Measurements from ENCODE around the gene JAK1.
"Not testable (repeated sequence)": the region's sequence is repeated elsewhere in the genome, so short reads cannot be mapped to it uniquely, and the experiment has no call there.

JAK1 gene

DNA sequence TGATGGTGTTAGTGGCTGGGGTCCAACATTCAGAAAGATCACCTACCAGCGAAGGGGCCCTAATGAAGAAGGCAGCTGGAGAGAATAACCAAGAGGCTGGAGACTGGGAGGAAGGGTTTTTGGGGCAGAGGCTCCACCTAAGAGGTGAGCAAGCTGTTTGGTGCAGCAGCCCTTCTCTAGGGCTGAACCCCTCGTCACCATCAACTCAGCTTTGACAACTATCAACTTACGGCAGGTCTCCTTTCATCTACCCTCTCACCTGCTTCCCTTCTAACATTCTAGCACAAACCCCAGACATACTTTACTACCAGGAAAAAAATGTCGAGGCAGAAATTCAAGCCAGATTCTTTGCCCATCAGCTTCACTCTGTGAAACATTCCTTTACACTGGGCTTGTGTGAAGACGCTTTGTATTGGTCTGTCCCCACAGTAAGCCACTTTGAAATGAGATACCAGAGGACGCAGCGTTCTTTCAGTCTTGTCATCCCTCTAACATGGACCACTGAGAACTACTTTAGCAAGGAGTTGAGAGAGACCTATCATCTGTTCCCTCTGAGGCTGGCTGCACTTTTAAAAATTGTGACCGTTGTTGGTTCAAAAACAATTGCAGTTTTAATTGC, 136.8 kb downstream of the JAK1 start:
- no peak for DNase-seq

DNA sequence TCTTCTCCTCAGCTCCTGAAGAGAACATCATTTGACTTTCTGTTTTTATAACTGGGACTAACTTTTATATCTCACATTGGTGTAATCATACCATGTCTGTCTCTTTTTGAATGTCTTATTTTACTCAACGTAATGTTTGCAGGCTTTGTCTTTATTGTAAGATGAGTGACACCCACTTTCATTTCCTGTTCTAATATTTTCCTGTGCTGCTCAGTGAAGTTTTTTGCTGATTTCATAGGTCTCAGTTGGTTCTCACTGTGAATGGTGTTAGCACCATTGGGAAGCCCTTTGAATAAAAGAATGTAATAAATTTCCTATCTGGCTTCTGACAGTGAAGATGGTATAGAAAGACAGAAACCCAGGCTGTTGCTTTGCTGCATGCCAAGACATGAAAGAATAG, 137.5 kb downstream of the JAK1 start:
- no peak for DNase-seq

DNA sequence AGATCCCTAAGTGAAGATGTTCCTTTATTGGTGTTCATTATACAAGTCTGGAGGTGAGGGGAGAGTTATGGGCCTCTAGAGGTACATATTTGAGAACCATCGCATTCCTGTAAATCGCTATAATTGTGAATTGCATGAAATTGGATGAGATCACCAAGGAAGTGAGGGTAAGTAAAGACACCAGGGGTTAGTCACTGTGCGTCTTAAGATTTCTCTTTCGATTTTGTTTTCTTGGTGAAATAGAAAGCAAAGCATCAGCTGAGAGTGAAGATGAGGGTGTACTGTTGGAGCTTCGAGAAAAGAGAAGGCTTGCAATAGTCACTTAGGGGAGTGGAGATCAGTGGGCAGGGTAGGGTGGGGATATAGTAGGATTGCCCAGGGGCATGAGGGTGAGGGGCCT, 139.4 kb downstream of the JAK1 start:
- no peak for DNase-seq

DNA sequence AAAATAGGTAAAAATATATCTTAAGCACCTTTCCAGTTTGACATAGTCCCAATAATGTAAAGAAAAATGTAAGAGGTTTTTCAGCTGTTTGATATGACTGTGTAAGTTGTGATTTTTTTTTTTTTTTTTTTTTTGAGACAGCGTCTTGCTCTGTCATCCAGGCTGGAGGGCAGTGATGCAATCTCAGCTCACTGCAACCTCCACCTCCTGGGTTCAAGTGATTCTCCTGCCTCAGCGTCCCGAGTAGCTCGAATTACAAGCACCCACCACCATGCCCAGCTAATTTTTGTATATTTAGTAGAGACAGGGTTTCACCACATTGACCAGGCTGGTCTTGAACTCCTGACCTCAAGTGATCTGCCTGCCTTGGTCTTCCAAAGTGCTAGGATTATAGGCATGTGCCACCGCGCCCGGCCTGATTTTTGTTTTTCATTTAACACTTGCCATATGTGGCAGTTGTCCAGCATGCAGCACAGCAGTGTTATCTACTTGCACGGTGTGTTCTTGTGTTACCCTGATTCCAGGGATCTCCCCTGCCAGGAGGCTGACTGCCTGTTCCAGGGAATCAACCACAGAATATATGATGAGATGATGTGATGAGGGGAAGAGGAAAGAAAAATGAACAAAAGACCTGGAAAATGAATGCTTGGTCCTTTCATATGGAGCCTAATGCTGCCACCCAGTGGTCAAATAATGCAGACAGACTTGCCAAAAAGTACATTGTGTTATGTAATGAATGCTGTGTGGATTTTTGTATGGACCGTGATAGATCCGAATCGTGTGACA, 142.5 kb downstream of the JAK1 start:
- DNase-seq, result no peak

DNA sequence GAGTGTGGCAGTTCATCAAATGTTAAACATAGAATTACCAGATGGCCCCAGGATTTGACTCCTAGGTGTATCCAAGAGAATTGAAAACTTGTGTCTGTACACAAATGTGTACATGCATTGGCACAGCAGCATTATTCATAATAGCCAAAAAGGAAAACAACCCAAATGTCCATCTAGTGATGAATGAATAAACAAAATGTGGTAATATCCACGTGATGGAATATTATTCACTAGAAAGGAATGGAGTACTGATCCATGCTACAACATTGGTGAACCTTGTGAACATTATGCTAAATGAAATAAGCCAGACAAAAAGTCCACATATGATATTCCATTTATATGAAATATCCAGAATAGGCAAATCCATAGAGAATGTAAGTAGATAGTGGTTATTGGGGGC, 143.7 kb downstream of the JAK1 start:
- no peak for DNase-seq

DNA sequence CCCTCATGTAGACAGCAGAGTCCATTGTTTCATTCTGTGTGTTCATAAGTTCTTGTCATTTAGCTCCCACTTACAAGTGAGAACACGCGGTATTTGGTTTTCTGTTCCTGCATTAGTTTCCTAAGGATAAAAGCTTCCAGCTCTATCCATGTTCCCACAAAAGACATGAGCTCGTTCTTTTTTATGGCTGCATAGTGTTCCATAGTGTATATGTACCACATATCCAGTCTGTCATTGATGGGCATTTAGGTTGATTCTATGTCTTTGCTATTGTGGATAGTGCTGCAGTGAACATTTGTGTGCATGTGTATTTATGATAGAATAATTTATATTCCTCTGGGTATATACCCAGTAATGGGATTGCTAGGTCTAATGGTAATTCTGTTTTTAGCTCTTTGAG, 145.8 kb downstream of the JAK1 start:
- not testable (repeated sequence) for DNase-seq

DNA sequence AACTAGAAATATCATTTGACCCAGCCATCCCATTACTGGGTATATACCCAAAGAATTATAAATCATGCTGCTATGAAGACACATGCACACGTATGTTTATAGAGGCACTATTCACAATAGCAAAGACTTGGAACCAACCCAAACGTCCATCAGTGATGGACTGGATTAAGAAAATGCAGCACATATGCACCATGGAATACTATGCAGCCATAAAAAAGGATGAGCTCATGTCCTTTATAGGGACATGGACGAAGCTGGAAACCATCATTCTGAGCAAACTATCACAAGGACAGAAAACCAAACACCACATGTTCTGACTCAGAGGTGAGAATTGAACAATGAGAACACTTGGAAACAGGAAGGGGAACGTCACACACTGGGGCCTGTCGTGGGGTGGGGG, 149.0 kb downstream of the JAK1 start:
- DNase-seq, result not testable (repeated sequence)

DNA sequence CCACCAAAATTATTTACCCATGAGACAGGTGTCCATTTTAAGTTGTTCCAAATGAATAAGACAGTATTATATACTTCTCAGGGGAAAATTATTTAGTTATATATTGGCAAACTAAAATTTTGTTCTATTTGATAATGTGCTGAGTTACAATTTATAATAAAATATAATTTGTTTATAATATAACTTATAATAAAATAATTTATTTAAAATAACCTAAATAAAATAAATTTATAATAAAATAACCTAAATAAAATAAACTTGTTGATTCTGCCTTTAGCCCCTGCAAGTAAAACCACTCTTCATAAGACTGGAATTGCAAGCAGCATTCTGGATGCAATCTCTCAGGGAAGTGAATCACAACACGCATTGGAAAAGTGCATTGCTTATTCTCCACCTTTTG, 151.9 kb downstream of the JAK1 start:
- DNase-seq, result no peak

DNA sequence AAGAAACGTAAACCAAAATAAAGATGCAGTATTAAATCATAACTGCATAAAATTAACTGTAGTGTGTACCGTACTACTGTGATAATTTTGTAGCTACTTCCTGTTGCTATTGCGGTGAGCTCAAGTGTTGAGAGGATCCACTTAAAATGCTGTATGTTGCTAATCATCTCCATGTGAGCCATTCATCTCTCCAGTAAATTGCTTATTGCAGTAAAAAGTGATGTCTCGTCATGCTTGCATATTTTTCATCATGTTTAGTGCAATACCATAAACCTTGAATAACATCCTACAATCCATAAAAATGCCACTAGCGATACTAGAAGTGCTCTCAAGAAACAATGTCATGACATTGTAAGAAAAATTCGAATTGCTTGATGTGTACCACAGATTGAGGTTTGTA, 155.2 kb downstream of the JAK1 start:
- DNase-seq, result no peak

DNA sequence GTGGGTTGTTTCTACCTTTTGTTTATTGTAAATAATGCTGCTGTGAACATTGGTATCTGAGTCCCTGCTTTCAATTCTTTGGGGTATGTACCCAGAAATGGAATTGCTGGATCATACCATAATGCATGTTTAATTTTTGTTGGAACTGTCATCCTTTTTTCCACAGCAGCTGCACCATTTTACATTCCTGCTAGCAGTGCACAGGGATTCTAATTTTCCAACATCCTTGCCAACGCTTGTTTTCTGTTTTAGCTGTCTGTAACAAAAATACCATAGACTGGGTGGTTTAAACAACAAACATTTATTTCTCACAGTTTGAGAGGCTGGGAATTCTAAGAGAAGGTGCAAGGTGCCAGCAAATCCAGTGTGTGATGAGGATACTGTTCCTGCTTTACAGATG, 156.3 kb downstream of the JAK1 start:
- DNase-seq, result no peak

DNA sequence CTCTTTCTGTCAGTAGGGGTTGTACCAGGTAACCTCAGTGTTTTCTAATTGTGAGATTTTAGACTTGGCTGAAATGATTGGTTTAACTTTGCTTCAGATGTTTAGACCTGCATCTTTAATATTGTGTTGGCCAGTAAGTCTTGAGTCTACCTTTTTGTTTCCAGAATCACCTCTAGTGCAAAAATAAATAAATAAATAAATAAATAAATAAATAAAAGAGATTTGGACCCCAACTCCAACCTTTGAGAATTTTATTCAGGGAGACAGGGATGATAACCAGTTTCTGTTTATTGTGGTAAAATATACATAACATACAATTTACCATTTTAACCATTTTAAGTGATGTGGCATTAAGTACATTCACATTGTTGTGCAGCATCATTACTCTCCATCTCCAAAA, 157.0 kb downstream of the JAK1 start:
- no peak for DNase-seq

DNA sequence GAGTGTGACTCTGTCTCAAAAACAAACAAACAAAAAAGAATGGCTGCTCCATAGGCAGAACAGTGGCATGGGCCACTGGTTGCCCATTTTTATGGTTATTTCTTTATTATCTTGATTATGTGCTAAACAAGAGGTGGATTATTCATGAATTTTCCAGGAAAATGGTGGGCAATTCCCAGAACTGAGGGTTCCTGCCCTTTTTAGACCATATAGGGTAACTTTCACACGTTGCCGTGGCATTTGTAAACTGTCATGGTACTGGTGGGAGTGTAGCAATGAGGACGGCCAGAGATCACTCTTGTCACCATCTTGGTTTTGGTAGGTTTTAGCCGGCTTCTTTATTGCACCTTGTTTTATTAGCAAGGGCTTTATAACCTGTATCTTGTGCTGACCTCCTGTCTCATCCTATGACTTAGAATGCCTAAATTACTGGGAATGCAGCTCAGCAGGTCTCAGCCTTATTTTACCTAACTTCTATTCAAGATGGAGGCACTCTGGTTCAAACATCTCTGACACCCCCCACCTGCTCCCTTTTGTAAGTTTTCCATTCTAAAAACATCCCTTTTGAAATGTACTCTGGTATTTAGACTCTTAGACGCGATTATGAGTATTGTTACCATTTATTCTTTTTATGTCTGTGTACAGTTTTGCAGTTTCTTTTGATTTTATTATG, 164.4 kb downstream of the JAK1 start:
- no peak for DNase-seq

DNA sequence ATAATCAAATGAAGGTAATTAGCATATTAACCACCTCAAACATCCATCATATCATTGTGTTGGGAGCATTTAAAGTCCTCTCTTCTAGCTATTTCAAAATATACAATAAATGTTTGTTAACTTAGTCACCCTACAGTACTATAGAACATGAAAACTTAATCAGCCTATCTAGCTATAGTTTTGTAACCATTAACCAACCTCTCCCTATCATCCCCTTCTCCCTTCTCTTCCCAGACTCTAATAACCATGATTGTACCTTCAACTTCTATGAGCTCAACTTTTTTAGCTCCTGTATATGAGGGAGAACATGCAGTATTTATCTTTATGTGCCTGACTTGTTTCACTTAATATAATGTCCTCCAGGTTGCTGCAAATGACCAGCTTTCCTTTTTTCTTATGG, 167.5 kb downstream of the JAK1 start:
- DNase-seq, result no peak

DNA sequence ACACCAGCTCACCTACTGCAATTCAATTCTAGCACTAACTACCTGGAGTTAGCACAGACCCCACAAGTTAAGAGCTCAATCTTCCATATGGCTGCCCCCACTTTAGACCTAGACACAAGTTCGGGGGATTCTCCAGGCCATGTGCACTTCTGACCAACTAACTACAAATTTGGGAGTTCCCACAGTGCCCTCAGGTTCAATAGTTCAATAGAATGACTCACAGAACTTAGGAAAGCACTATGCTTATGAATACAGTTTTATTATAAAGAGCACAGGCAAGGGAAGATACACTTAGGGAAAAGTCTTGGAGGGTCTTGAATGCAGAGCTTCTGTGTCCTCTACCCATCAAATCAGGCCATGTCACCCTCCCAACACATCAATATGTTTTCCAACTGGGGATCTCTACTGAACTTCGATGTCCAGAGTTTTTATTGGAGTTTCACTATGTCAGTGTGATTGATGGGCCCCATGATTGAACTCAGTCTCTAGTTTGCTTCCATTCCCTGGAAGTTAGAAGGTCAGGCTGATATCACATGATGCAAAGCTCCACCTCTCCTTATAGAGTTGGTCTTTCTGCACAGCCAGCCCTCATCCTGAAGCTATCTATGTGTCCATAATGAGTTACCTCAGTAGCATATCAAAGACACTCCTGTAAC, 175.4 kb downstream of the JAK1 start:
- DNase-seq, result no peak

Data from activated T-cell treated with anti-CD3 and anti-CD28 coated beads, Interleukin-2, amount 50 U/mL, for 1 hour (primary cell).